ENCODE data around the gene SRRM5.
"Not testable (repeated sequence)": the region's sequence is repeated elsewhere in the genome, so short reads cannot be mapped to it uniquely, and the experiment has no call there.

Gene SRRM5

DNA sequence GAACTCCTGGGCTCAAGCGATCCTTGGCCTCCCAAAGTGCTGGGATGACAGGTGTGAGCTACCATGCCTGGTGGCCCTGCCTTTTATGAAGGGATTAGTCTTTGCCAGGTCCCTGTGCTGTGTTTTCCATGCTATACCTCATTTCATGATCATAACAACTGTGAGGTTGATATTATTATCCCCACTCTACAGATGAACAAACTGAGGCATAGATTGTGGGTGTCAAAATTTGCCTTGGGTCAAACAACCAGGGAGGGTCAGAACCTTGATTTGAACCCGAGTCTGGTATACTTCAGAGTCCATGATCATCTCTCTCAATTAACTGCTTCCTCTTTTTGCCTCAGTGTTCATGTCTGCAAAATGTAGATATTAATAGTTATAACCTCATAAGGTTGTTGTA, 29.4 kb upstream of the SRRM5 start:
- Mint-ChIP-seq H3K4me1 (ENCODE audit: low read depth) (peaks cover 31% of the 10 kb centered on the region), H3K4me3 (no peak overlapping the region), H3K27ac (no peak overlapping the region), H3K9me3 (ENCODE audit: low read depth) (no peaks in the 10 kb centered on the region), H3K27me3 (no peaks in the 10 kb centered on the region), H3K36me3 (peaks cover 4% of the 10 kb centered on the region)

DNA sequence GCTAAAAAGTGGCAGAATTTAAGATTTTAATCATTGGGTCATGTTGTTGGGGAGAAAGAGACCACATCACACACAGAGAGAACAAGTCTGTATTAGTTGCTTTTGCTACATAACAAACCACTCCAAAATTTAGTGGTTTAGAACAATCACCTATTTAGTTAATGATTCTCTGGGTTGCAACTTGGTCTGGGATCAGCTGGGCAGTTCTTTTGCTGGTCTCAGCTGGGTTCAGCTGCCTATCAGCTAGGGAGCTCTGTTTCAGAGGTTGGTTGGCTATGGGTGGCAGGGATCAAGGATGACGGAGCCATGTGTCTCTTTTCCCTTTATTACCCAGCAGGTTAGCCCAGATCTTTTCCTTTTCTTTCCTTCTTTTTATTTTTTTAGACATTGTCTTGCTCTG, 27.4 kb upstream of the SRRM5 start:
- H3K27ac Mint-ChIP-seq: peak overlapping the region; percentile 83
- H3K4me3 Mint-ChIP-seq: no peak overlapping the region
- H3K4me1 Mint-ChIP-seq (ENCODE audit: low read depth): peaks cover 24% of the 10 kb centered on the region
- H3K36me3 Mint-ChIP-seq: peaks cover 4% of the 10 kb centered on the region
- H3K27me3 Mint-ChIP-seq: no peaks in the 10 kb centered on the region
- no peaks in the 10 kb centered on the region for H3K9me3 Mint-ChIP-seq (ENCODE audit: low read depth)

DNA sequence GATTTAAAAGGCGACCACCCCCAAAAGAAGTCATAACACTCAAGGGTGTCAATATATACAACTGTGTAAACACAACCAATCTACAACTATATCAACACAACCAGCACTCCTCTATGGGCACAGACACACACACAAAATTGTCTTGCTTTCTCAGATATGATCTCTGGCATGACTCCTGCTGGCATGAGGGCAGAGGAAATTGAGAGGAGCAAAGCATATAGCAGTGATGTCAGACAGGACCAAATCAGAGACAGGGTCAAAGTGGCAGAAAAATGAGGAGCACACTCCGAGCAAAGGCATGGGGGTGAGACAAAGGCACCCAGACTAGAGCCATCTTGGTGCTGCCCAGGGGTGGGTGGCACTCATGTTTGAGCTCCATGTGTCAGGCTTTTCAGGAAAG, 25.5 kb upstream of the SRRM5 start:
- no peak overlapping the region for H3K4me3 Mint-ChIP-seq
- no peaks in the 10 kb centered on the region for H3K27me3 Mint-ChIP-seq
- H3K36me3 Mint-ChIP-seq: peaks cover 6% of the 10 kb centered on the region
- no peaks in the 10 kb centered on the region for H3K9me3 Mint-ChIP-seq (ENCODE audit: low read depth)
- peaks cover 29% of the 10 kb centered on the region for H3K4me1 Mint-ChIP-seq (ENCODE audit: low read depth)
- no peak overlapping the region for H3K27ac Mint-ChIP-seq

DNA sequence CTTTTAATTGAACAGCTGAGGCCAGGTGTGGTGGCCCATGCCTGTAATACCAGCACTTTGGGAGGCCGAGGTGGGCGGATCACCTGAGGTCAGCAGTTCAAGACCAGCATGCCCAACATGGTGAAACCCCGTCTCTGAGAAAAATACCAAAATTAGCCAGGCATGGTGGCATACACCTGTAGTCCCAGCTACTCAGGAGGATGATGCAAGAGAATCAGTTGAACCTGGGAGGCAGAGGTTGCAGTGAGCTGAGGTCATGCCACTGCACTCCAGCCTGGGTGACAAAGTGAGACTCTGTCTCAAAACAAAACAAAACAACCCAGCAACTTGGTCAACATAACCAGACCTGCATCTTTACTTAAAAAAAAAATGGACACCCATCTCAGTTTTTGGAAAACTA, 24.9 kb upstream of the SRRM5 start:
- H3K4me1 Mint-ChIP-seq (ENCODE audit: low read depth): peaks cover 24% of the 10 kb centered on the region
- not testable (repeated sequence) for H3K27ac Mint-ChIP-seq; H3K9me3 Mint-ChIP-seq (ENCODE audit: low read depth); H3K27me3 Mint-ChIP-seq; H3K36me3 Mint-ChIP-seq; H3K4me3 Mint-ChIP-seq

DNA sequence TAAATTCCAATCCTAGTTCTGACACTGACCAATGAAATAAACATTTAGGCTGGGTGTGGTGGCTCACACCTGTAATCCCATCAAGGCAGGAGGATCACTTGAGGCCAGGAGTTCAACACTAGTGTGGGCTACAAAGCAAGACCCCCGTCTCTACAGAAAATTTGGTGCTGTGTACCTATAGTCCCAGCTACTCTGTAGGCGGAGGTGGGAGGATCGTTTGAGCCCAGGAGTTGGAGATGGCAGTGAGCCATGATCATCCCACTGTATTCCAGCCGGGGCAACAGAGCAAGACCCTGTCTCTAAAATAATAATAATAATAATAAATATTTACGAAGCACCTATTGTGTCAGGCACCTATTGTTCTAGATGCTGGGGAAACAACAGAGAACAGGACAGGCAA, 22.6 kb upstream of the SRRM5 start:
- Mint-ChIP-seq H3K27ac (no peak overlapping the region), H3K4me3 (no peak overlapping the region), H3K36me3 (peaks cover 9% of the 10 kb centered on the region), H3K4me1 (ENCODE audit: low read depth) (peaks cover 32% of the 10 kb centered on the region), H3K27me3 (no peaks in the 10 kb centered on the region), H3K9me3 (ENCODE audit: low read depth) (no peaks in the 10 kb centered on the region)

DNA sequence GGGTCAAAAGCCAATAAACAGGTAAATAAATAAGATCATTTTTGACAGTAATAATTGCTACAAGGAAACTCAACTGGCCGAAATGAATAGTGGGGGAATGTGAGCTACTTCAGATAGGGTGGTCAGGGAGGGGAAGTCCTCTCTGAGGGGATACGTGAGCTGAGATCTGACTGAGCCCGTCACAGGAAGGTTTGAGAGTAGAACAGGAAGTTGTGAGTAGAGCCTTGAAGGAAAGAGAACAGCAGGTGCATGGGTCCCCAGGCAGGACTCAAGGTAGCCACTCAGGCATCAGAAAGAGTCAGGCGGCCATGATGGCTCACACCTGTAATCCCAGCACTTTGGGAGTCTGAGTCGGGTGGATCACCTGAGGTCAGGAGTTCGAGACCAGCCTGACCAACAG, 22.2 kb upstream of the SRRM5 start:
- Mint-ChIP-seq H3K27ac (peak overlapping the region; percentile 88), H3K27me3 (no peaks in the 10 kb centered on the region), H3K36me3 (peaks cover 9% of the 10 kb centered on the region), H3K4me1 (ENCODE audit: low read depth) (peaks cover 32% of the 10 kb centered on the region), H3K9me3 (ENCODE audit: low read depth) (no peaks in the 10 kb centered on the region), H3K4me3 (no peak overlapping the region)

DNA sequence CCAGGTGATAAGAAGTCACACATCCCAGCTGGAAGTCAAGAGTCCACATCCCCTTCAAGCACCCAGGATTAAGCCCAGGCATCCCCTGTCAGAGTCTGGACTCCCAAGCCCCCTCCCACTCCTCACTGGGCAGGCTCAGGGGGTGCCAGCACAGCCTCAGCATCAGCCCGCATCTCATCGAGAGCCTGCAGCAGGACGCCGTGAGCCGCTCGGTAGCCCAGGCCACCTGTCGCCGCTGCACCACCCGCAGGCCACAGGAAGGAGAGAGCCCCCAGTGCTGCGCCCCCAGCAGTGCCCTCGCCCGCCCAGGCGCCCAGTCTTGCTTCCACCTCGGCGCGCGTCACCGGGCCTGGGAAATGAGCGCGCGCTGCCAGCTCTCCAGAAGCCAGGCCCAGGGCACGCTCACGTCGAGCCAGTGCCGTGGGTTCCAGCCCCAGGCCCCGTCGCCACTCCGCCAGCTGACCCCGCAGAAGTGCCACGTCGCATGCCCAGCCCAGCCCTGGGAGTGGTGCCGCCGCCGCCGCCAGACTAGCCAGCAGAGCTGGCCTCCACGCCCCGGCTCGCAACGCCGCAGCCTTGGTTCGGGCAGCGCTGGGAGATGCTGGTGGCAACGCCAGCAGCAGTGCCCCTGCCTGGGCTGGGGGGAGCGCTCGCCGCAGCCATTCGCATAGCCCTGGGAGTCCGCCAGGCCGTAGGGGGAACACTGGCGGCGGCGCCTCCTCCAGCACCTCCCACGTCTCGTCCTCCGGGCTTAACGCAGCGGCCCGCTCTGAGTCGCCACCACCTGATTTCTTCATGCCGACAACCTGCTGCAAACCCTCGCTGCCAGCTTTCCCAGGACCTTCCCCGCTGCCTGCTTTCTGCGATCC, 19.8 kb upstream of the SRRM5 start:
- no peak overlapping the region for H3K27ac Mint-ChIP-seq
- H3K36me3 Mint-ChIP-seq: peaks cover 5% of the 10 kb centered on the region
- no peaks in the 10 kb centered on the region for H3K9me3 Mint-ChIP-seq (ENCODE audit: low read depth)
- H3K4me1 Mint-ChIP-seq (ENCODE audit: low read depth): peaks cover 36% of the 10 kb centered on the region
- no peaks in the 10 kb centered on the region for H3K27me3 Mint-ChIP-seq
- H3K4me3 Mint-ChIP-seq: no peak overlapping the region

DNA sequence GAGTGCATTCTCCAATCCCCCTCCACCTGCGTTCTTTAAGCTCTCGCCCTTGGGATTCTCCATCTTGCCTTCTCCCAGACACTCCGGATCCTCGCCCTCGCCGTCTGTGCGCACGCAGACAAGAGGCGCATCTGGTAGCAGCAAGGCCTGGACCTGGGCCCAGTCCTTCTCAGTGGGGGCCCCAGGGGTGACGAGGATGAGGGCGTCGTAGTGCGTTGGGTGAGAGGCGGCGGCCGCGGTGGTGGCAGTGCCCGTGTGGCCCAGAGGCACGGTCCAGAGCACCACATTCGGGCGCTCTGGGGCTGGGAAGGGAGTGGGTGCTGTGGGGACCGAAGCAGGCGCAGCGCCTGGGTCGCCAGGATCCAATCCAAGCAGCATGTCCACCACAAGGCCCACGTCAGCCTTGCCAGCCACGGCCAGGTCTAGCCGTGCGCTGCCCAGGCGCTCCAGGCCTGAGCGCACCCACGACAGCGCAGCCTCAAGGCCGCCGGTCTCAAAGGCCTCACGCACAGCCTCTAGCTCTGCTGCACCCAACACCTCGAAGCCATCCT, 19.0 kb upstream of the SRRM5 start:
- H3K4me3 Mint-ChIP-seq: peak overlapping the region; percentile 81
- no peak overlapping the region for H3K27ac Mint-ChIP-seq
- H3K9me3 Mint-ChIP-seq (ENCODE audit: low read depth): no peaks in the 10 kb centered on the region
- H3K4me1 Mint-ChIP-seq (ENCODE audit: low read depth): peaks cover 44% of the 10 kb centered on the region
- H3K36me3 Mint-ChIP-seq: peaks cover 5% of the 10 kb centered on the region
- H3K27me3 Mint-ChIP-seq: no peaks in the 10 kb centered on the region

DNA sequence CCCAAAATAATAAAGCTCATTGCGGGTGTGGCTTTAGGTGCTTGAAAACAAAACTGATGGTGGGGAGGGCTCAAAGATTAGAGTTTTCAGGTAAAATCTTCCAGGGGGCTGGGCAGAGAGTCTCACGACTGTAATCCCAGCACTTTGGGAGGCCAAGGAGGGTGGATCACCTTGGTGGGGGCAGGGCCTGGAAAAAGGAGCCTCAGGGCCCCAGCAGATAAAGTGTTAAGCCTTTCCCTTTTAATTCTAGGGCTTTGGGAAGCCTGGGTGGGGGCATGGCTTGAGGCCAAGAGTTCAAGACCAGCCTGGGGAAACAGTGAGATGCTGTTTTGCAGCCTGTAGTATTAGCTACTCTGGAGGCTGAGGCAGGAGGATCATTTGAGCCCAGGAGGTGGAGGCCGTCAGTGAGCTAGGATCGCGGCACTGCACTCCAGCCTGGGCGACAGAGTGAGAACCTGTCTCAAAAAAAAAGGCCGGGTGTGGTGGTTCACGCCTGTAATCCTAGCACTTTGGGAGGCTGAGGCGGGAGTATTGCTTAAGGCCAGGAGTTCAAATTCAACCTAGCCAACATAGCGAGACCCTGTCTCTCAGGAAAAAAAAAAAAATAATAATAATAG, 17.7 kb upstream of the SRRM5 start:
- Mint-ChIP-seq H3K4me1 (ENCODE audit: low read depth) (peaks cover 51% of the 10 kb centered on the region), H3K36me3 (peaks cover 5% of the 10 kb centered on the region), H3K9me3 (ENCODE audit: low read depth) (no peaks in the 10 kb centered on the region), H3K27ac (no peak overlapping the region), H3K4me3 (peak overlapping the region; percentile 95), H3K27me3 (no peaks in the 10 kb centered on the region)

DNA sequence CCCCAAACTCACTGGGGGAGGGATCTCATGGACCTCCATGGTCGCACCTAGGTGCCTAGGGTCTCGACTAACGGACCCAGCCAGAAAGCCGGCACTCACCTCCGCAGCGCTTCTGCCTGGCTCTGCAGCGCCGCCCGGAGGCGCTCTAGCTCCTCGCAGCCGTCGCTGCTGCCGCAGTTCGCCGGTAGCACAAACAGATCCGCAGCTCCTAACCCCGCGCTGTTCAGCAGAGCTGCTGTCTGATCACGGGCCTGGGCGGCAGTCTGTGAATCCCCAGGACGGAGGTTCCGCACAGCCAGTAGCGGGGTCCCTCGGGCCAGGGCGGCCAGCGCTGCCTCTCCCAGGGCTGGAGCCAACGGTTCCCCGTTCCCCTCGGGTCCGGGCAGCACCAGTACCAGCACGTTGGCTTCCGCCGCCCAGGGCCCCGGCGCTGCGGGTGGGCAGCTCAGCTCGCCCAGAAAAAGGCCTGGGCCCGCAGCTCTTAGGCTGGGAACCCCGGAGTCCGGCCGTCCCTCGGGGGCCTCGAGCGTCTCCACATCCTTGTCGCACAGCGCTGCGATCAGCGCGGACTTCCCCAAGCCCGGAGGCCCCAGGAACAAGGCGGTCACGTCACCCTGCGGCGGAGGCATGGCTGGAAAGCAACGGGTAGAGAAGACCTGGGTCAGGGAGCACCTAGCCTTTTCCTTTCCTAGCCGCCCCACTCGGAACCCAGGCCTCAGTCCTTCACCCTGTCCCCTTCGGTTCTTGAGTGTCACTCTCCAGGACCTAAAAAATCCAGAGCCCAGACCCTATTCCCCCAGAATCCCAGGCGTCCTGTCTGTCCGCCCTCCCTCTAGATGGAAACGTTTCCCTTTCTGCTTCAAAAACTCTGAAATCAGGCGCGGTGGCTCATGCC, 16.9 kb upstream of the SRRM5 start:
- Mint-ChIP-seq H3K4me1 (ENCODE audit: low read depth) (peaks cover 45% of the 10 kb centered on the region), H3K36me3 (peaks cover 5% of the 10 kb centered on the region), H3K4me3 (peak overlapping the region; percentile 95), H3K27ac (peak overlapping the region; percentile 98), H3K9me3 (ENCODE audit: low read depth) (no peaks in the 10 kb centered on the region), H3K27me3 (no peaks in the 10 kb centered on the region)

DNA sequence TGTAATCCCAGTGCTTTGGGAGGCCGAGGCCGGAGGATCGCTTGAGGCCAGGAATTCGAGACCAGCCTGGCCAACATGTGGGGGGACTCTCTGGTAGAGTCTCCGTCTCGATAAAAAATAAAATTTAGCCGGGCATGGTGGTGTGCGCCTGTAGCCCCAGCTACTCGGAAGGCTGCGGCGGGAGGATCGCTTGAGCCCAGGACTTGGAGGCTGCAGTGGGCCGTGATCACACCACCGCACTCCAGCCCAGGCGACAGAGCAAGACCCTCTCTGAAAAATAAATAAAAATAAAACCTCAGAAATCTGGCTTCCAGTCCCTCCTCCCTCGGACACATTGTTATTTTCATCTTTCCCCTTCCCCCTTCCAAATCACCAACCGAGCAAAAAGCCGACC, 16.3 kb upstream of the SRRM5 start:
- peaks cover 5% of the 10 kb centered on the region for H3K36me3 Mint-ChIP-seq
- peak overlapping the region; percentile 98 for H3K27ac Mint-ChIP-seq
- H3K4me3 Mint-ChIP-seq: peak overlapping the region; percentile 95
- H3K9me3 Mint-ChIP-seq (ENCODE audit: low read depth): no peaks in the 10 kb centered on the region
- H3K27me3 Mint-ChIP-seq: no peaks in the 10 kb centered on the region
- peaks cover 40% of the 10 kb centered on the region for H3K4me1 Mint-ChIP-seq (ENCODE audit: low read depth)

DNA sequence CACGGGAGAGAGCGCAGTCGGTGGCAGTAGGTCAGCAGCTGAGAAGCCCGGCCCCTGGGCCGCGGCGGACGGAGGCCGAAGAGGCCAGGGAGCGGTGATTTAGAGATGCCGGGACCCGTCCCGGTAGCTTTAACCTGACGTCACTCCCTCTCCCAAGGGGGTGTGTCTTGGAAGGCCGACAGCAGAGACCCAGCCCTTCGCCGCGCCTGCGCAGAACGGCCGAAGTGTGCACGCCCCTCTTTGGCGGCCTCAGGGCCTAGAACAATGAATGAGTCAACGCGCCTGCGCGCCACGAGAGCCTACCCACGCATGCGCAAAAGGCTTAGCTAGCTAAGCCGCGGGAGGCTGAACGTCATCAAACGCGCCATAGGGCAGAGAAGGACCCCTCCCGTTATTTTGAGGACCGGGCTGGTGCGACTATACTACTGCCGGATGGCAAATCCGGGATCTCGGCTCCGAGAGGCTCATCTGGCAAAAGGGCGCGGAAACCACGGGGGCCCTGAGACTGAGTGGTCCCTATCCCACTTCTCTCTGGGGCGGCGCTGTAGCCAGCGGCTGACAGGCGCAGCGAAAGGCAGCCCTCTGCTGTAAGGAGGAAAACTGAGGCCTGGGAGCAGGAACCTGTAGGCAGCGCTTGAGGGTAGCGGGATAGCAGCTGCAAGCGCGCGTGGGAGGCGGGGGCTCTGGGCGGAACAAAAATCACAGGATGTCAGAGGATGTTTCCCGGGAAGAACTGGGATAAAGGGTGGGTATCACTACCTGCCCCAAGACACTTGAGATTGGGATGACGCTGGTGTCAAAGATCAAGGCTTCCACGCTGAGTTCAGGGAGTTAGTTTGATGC, 15.7 kb upstream of the SRRM5 start, which contains the start of the genes IRGQ and ZNF576:
TSS of gene IRGQ (minus strand) at position 136 of the 843 bp plus-strand sequence. CDS start 796 bp downstream, outside the sequence.
TSS of gene ZNF576 (plus strand) at position 597 of the 843 bp plus-strand sequence. CDS start 514 bp downstream, outside the sequence.
- Mint-ChIP-seq H3K9me3 (ENCODE audit: low read depth) (no peaks in the 10 kb centered on the region), H3K4me3 (peak within 1 kb of the TSS; percentile 95), H3K4me1 (ENCODE audit: low read depth) (peaks cover 36% of the 10 kb centered on the region), H3K27me3 (no peaks in the 10 kb centered on the region), H3K36me3 (peaks cover 3% of the 10 kb centered on the region), H3K27ac (peak within 1 kb of the TSS; percentile 98)

DNA sequence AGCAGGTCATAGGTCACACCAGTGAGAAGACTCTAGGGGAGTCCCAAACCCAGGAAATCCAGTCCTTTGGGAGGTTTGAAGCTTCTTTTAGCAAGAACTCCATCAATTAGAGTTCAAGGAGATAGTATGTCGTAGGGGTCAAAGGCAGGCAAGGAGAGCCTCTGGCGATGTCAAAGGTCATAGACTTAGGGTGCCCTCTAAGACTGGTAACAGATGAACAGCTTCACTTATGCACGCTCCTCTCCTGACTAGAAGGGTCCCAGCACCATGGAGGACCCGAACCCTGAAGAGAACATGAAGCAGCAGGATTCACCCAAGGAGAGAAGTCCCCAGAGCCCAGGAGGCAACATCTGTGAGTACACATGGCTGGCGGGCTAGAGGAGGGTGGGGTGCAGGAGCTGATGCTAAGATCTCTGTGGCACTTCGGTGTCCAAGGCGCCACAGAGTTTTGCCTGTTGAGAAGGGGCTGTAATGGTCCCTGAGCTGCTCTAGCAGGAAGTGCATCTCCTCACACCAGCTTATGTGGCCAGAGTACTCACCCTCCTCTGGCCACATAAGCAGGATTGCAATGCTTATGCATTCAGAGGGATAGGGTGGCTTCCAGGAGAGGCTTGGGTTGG, 14.9 kb upstream of the SRRM5 start:
- peaks cover 36% of the 10 kb centered on the region for H3K4me1 Mint-ChIP-seq (ENCODE audit: low read depth)
- peak overlapping the region; percentile 98 for H3K27ac Mint-ChIP-seq
- no peaks in the 10 kb centered on the region for H3K27me3 Mint-ChIP-seq
- H3K36me3 Mint-ChIP-seq: peaks cover 5% of the 10 kb centered on the region
- no peaks in the 10 kb centered on the region for H3K9me3 Mint-ChIP-seq (ENCODE audit: low read depth)
- H3K4me3 Mint-ChIP-seq: peak overlapping the region; percentile 95
